Measurements from ENCODE around the gene AGBL4.

- TF ChIP-seq GATA2 (IDR thresholded peaks at IDR 0.05; ENCODE audit: low read depth, low read length) (no peak), GATA3 (IDR thresholded peaks at IDR 0.05; ENCODE audit: low read depth, low read length) (no peak)
Measured at GRCh38 chr1:48627486-48627885, 1396.3 kb downstream of the AGBL4 start.

Measured in SH-SY5Y (cell line).